ENCODE data around the gene AGTR1. TPM values are rescaled to one million over a fixed set of nuclear protein-coding genes. Genes with fewer than 3 reads are reported as not detected.

AGTR1 gene
- total RNA-seq, 1 donor from 2014 or later: 2.2 TPM

DNA sequence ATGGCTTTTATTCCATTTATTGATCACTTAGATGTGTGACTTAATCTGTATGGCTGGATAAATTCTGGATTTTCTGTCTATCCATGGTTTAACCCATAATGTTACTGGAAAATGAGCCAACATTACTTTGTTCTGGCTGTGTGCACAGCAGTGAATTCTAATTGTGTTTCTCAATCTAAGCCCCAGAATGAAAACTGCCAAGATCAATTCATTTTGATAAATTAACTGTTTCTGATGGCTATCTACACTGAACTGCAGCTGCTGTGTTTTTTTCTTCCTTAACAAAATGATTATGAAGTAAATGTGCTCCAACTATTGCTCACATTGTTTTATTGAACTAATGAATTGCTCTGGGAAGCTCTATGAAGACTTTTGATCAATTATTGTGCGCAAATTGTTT is 94.2 kb downstream of the AGTR1 start:
- DNase-seq (no peak), ATAC-seq (no peak)
- intact Hi-C loops (cut with micrococcal nuclease): no loop called here

DNA sequence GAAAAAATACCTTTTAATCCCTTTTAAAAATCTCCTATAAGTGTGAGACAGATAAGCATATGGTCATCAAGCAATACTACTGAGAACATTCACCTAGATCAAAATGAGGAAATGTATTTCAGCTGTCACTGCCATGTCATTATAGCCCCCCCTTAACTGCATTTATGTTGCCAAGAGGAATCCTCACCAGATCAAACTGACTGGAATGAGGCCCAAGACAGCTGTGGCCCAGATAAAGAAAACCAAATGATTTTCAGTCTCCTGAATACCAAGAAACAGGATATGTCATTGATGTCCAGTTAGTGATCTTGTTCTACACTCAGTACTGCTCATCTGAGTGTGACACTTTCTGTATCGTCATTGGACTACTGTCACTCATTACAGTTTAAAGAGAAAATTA is 94.8 kb downstream of the AGTR1 start:
- ATAC-seq (no peak), DNase-seq (no peak)
- intact Hi-C loops (cut with micrococcal nuclease): no loop called here

Other genes with a start within 250 kb of the AGTR1 start
- gene CPB1, start 129.9 kb downstream of the AGTR1 start, total RNA-seq: not detected
- 2.0 TPM for gene CPA3, start 167.4 kb downstream of the AGTR1 start, total RNA-seq

All from left ventricle myocardium superior (tissue), 1 donor.